OCI-LY1 (cell line): ENCODE data around the gene OR52J3.
"Not testable (repeated sequence)": the region's sequence is repeated elsewhere in the genome, so short reads cannot be mapped to it uniquely, and the experiment has no call there.

ENCODE experiments used
- H2AFZ ChIP-seq: fragments of 200-600 bp; sonication (generic), shearing (Covaris generic); 2 replicates; pipeline ENCODE4 v1.6.0; 2014; ENCODE audit warnings: antibody characterized with exemption, mild to moderate bottlenecking, low read length
- H3F3A ChIP-seq: fragments of 200-600 bp; sonication (generic), shearing (Covaris generic); 2 replicates; pipeline ENCODE4 v1.6.0; 2014; ENCODE audit warnings: mild to moderate bottlenecking, antibody characterized with exemption, low read length, moderate library complexity; ENCODE audit not compliant: insufficient read depth
- H3K27ac ChIP-seq: fragments of 200-600 bp; sonication (generic); 2 replicates; pipeline ENCODE4 v1.5.1; 2014; ENCODE audit warnings: low read length, mixed run types, mild to moderate bottlenecking, low read depth; ENCODE audit not compliant: poor library complexity, severe bottlenecking
- H3K27me3 ChIP-seq: fragments of 200-600 bp; sonication (generic); 2 replicates; pipeline ENCODE4 v1.6.0; 2014; ENCODE audit warnings: antibody characterized with exemption, mild to moderate bottlenecking, low read length, moderate library complexity; ENCODE audit not compliant: insufficient read depth
- H3K36me3 ChIP-seq: fragments of 200-600 bp; sonication (generic); 2 replicates; pipeline ENCODE4 v1.6.1; 2014; ENCODE audit warnings: mild to moderate bottlenecking, antibody characterized with exemption, low read length, moderate library complexity, mixed read lengths; ENCODE audit not compliant: insufficient read depth
- H3K4me1 ChIP-seq: fragments of 200-600 bp; sonication (generic); 2 replicates; pipeline ENCODE4 v1.5.1; 2014; ENCODE audit warnings: mild to moderate bottlenecking, low read length, moderate library complexity; ENCODE audit not compliant: insufficient read depth, severe bottlenecking
- H3K4me2 ChIP-seq: fragments of 200-600 bp; sonication (generic), shearing (Covaris generic); 2 replicates; pipeline ENCODE4 v1.6.1; 2014; ENCODE audit warnings: low read length
- H3K4me3 ChIP-seq: fragments of 200-600 bp; sonication (generic); 2 replicates; pipeline ENCODE4 v1.5.1; 2014; ENCODE audit warnings: low read length, low read depth, mild to moderate bottlenecking, mixed read lengths; ENCODE audit not compliant: poor library complexity, severe bottlenecking
- H3K79me2 ChIP-seq: fragments of 200-600 bp; shearing (Covaris generic); 2 replicates; pipeline ENCODE4 v1.6.1; 2016; ENCODE audit warnings: mixed run types, low read length, mixed read lengths; ENCODE audit not compliant: insufficient read depth
- H3K9ac ChIP-seq: fragments of 200-600 bp; sonication (generic), shearing (Covaris generic); 2 replicates; pipeline ENCODE4 v1.6.1; 2014; ENCODE audit warnings: mild to moderate bottlenecking, low read length, mixed read lengths
- H3K9me2 ChIP-seq: fragments of 200-600 bp; sonication (generic), shearing (Covaris generic); 2 replicates; pipeline ENCODE4 v1.6.1; 2014; ENCODE audit warnings: low read depth, mild to moderate bottlenecking, low read length, mixed read lengths
- H3K9me3 ChIP-seq: fragments of 200-600 bp; shearing (Covaris generic); 2 replicates; pipeline ENCODE4 v1.6.1; 2014; ENCODE audit warnings: low read length, mixed read lengths
- H4K20me1 ChIP-seq: fragments of 200-600 bp; sonication (generic), shearing (Covaris generic); 2 replicates; pipeline ENCODE4 v1.6.0; 2016; ENCODE audit warnings: mild to moderate bottlenecking, low read length; ENCODE audit not compliant: insufficient read depth
- EZH2 ChIP-seq: fragments of 200-600 bp; sonication (generic), shearing (Covaris generic); IDR thresholded peaks from 2 replicates; pipeline ENCODE4 v1.8.0; 2017; ENCODE audit warnings: borderline replicate concordance, mixed run types, mild to moderate bottlenecking, antibody characterized with exemption, low read length, moderate library complexity, mixed read lengths
- TF ChIP-seq, protein P1 (sequence below): fragments of 200-600 bp; sonication (generic), shearing (Covaris generic); IDR thresholded peaks from 2 replicates; pipeline ENCODE4 v1.5.1; 2017; ENCODE audit warnings: mild to moderate bottlenecking, antibody characterized with exemption, low read length, moderate library complexity, mixed read lengths

OR52J3 gene

GRCh38 chr11:5046754-5047330, 516 bp downstream of the OR52J3 start:
- Histone ChIP-seq H3F3A (no peaks in the 10 kb centered on the region), H3K4me2 (no peak overlapping the region), H2AFZ (no peak overlapping the region), H3K9me2 (no peaks in the 10 kb centered on the region), H3K27me3 (no peaks in the 10 kb centered on the region), H3K9ac (no peak overlapping the region), H3K4me1 (no peaks in the 10 kb centered on the region), H3K27ac (no peak overlapping the region), H3K9me3 (no peaks in the 10 kb centered on the region), H4K20me1 (no peaks in the 10 kb centered on the region), H3K4me3 (no peak overlapping the region), H3K79me2 (no peaks in the 10 kb centered on the region), H3K36me3 (no peaks in the 10 kb centered on the region)
- TF ChIP-seq, protein P1, sequence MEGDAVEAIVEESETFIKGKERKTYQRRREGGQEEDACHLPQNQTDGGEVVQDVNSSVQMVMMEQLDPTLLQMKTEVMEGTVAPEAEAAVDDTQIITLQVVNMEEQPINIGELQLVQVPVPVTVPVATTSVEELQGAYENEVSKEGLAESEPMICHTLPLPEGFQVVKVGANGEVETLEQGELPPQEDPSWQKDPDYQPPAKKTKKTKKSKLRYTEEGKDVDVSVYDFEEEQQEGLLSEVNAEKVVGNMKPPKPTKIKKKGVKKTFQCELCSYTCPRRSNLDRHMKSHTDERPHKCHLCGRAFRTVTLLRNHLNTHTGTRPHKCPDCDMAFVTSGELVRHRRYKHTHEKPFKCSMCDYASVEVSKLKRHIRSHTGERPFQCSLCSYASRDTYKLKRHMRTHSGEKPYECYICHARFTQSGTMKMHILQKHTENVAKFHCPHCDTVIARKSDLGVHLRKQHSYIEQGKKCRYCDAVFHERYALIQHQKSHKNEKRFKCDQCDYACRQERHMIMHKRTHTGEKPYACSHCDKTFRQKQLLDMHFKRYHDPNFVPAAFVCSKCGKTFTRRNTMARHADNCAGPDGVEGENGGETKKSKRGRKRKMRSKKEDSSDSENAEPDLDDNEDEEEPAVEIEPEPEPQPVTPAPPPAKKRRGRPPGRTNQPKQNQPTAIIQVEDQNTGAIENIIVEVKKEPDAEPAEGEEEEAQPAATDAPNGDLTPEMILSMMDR: no peak
- TF ChIP-seq EZH2: no peak

DNA sequence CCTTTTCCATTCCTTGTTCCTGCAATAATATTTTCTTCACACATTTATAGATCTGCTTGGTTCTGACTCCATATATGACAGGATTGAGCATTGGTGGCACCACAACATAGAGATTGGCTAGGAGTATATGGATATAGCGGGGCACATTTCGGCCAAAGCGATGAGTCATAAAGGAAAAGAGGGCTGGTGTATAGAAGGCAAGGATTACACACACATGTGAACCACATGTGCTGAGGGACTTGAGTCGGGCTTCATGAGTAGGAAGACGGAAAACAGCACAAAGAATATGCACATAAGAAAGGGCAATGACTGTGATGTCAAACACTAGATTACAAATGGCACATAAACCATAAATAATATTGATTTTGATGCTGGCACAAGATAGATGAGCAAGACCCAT, 12.4 kb downstream of the OR52J3 start:
- not testable (repeated sequence) for H2AFZ ChIP-seq, H3K4me3 ChIP-seq, H3K9ac ChIP-seq, H3K9me3 ChIP-seq, H4K20me1 ChIP-seq, H3F3A ChIP-seq, H3K4me1 ChIP-seq, H3K27me3 ChIP-seq, H3K27ac ChIP-seq, H3K4me2 ChIP-seq, H3K9me2 ChIP-seq, H3K36me3 ChIP-seq, H3K79me2 ChIP-seq

DNA sequence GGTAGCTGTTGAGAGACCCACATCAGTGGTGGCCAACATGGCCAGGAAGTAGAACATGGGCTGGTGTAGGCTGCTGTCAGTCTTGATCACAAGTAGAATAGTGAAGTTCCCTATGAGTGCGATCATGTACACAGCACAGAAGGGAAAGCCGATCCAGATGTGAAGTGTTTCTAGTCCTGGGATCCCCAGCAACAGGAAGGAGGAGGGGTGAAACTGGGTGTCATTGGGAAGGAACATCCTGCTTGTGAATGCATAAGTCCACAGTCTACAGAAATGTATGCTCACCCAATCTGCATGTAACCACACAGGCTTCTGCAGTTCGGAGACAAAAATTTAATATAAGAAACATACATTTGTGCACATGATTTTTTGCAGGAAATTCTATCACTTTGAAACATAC, 13.1 kb downstream of the OR52J3 start, which contains the start of gene OR52E2:
OR52E2 (minus strand) TSS at position 237 of the 400 bp plus-strand sequence; CDS start at position 237, 0 bp downstream.
- Histone ChIP-seq H3K4me1 (no peaks in the 10 kb centered on the region), H2AFZ (no peak within 1 kb of the TSS), H3K9me3 (no peaks in the 10 kb centered on the region), H3K27me3 (no peaks in the 10 kb centered on the region), H3K4me2 (no peak within 1 kb of the TSS), H3K27ac (no peak within 1 kb of the TSS), H3F3A (no peaks in the 10 kb centered on the region), H3K9me2 (no peaks in the 10 kb centered on the region), H3K79me2 (no peaks in the 10 kb centered on the region), H3K36me3 (no peaks in the 10 kb centered on the region), H4K20me1 (no peaks in the 10 kb centered on the region), H3K9ac (no peak within 1 kb of the TSS), H3K4me3 (no peak within 1 kb of the TSS)
- TF ChIP-seq EZH2: no peak
- TF ChIP-seq, protein P1: no peak

DNA sequence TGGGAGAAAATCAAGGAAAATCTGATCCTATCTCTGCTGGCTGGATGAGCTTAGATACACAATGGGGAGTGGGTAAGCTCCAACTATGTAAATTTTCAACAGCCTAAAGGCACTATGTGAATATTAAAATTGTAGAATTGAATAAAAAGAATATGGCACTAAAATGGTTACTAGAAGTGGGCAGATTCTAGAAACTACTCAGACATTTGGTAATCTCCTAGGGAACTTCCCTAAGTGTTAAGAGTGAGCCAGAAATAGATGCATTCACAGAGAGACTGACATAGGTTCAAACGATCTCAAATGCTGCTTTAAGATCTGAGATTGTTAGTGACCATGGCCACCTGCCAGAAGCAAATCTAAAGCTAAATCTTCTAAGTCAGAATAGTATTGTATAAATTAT, 18.7 kb downstream of the OR52J3 start:
- no peaks in the 10 kb centered on the region for H3K27me3 ChIP-seq
- no peaks in the 10 kb centered on the region for H3K9me2 ChIP-seq
- H3K79me2 ChIP-seq: no peaks in the 10 kb centered on the region
- no peak overlapping the region for H2AFZ ChIP-seq
- H3K9ac ChIP-seq: no peak overlapping the region
- H3K27ac ChIP-seq: no peak overlapping the region
- H3K9me3 ChIP-seq: no peaks in the 10 kb centered on the region
- no peak overlapping the region for H3K4me3 ChIP-seq
- no peaks in the 10 kb centered on the region for H3F3A ChIP-seq
- no peaks in the 10 kb centered on the region for H3K36me3 ChIP-seq
- no peak overlapping the region for H3K4me2 ChIP-seq
- H3K4me1 ChIP-seq: no peaks in the 10 kb centered on the region
- H4K20me1 ChIP-seq: no peaks in the 10 kb centered on the region
- TF ChIP-seq, protein P1: no peak
- TF ChIP-seq EZH2: no peak
